GM21576 (cell line): ENCODE measurements around the gene FHIT.

Experiments used
- ATAC-seq: cut with Tn5 transposase; IDR thresholded peaks from one replicate; pipeline ENCODE4 v1.9.1; 2021; ENCODE audit warnings: mild to moderate bottlenecking, moderate library complexity; ENCODE audit not compliant: unreplicated experiment

Gene FHIT

GRCh38 chr3:59930170-59930569 lies 1321.1 kb downstream of the FHIT start:
- no peak for ATAC-seq

- no peak for ATAC-seq
Measured at GRCh38 chr3:59927056-59927455, 1324.2 kb downstream of the FHIT start.

GRCh38 chr3:59925946-59926345 lies 1325.3 kb downstream of the FHIT start:
- no peak for ATAC-seq

- ATAC-seq = no peak
Measured at GRCh38 chr3:59922192-59922591, 1329.1 kb downstream of the FHIT start.

GRCh38 chr3:59920822-59921221 lies 1330.4 kb downstream of the FHIT start:
- ATAC-seq = no peak

GRCh38 chr3:59919586-59919985 lies 1331.7 kb downstream of the FHIT start:
- no peak for ATAC-seq

GRCh38 chr3:59914251-59914650 lies 1337.0 kb downstream of the FHIT start:
- no peak for ATAC-seq

GRCh38 chr3:59913645-59914044 lies 1337.6 kb downstream of the FHIT start:
- ATAC-seq = no peak

- ATAC-seq = no peak
Measured at GRCh38 chr3:59908701-59909100, 1342.6 kb downstream of the FHIT start.

GRCh38 chr3:59908280-59908679 lies 1343.0 kb downstream of the FHIT start:
- no peak for ATAC-seq

GRCh38 chr3:59904296-59904695 lies 1347.0 kb downstream of the FHIT start:
- ATAC-seq = no peak

- ATAC-seq = no peak
Measured at GRCh38 chr3:59899061-59899460, 1352.2 kb downstream of the FHIT start.

GRCh38 chr3:59895972-59896371 lies 1355.3 kb downstream of the FHIT start:
- ATAC-seq = no peak

- no peak for ATAC-seq
Measured at GRCh38 chr3:59894425-59895121, 1356.7 kb downstream of the FHIT start.

GRCh38 chr3:59890639-59891038 lies 1360.6 kb downstream of the FHIT start:
- ATAC-seq = no peak

GRCh38 chr3:59886790-59887189 lies 1364.5 kb downstream of the FHIT start:
- ATAC-seq = no peak

GRCh38 chr3:59885899-59886400 lies 1365.3 kb downstream of the FHIT start:
- no peak for ATAC-seq

- no peak for ATAC-seq
Measured at GRCh38 chr3:59885101-59885500, 1366.2 kb downstream of the FHIT start.

GRCh38 chr3:59884409-59884808 lies 1366.8 kb downstream of the FHIT start:
- no peak for ATAC-seq

- ATAC-seq = no peak
Measured at GRCh38 chr3:59882746-59883145, 1368.5 kb downstream of the FHIT start.

GRCh38 chr3:59880717-59881116 lies 1370.5 kb downstream of the FHIT start:
- no peak for ATAC-seq

GRCh38 chr3:59879031-59879581 lies 1372.1 kb downstream of the FHIT start:
- ATAC-seq = no peak

- ATAC-seq = no peak
Measured at GRCh38 chr3:59878038-59878427, 1373.2 kb downstream of the FHIT start.
